NCI-H345 (cell line): ENCODE measurements around the gene TRIB2.

Experiments used
- DNase-seq: peaks from one replicate; lab custom pipeline; 2025; lab: John Stamatoyannopoulos, UW

TRIB2 gene

DNA sequence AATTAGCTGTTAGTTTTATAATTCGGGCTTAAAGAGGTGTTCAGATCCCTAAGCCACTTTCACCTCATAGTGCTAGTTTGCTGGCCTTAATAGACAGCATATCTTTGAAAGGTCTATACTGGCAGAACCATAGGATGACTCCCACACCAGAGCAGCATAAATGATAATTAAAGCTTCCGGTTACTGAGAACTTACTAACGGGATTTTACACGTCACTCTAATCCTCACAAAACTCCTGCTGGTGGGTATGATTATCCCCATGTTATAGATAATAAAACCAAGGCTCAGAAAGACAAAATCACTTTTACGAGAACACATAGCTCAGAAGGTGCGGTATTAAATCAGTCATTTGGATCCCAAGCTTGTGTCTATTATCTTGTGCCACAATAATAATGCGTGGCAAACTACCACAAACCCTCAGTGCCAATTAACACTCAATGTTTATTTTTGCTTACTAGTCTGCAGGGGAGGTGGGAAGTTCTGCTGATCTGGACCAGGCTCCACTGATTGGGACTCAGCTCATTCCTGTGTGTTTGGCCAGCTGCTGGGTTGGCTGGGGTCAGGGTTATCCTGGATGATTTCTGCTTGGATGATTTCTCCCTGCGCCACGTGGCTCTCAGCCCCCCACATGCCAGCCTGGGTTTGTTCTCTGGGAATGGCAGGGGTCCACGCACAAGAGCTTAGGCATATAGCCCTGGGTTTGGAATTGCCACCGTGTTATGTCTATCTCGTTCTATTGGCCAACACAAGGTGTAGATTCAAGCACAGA lies 62.3 kb downstream of the TRIB2 start:
- no peak for DNase-seq

DNA sequence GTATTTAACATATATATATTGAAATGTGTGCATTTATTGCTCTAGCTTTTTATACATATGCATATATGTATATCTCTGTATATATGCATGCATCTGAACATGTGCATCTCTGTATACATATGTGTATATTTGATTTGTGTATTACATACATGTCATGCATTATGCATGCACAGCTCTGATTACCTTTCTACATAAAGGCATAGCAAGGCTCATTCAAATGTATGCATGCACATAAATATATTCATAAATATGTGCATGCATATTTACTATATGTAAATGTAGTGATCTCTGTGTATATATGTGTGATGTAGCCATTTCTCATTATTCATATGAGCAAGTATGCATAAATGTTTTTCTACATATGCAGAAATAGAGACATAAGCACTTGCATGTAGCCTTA lies 64.6 kb downstream of the TRIB2 start:
- no peak for DNase-seq

DNA sequence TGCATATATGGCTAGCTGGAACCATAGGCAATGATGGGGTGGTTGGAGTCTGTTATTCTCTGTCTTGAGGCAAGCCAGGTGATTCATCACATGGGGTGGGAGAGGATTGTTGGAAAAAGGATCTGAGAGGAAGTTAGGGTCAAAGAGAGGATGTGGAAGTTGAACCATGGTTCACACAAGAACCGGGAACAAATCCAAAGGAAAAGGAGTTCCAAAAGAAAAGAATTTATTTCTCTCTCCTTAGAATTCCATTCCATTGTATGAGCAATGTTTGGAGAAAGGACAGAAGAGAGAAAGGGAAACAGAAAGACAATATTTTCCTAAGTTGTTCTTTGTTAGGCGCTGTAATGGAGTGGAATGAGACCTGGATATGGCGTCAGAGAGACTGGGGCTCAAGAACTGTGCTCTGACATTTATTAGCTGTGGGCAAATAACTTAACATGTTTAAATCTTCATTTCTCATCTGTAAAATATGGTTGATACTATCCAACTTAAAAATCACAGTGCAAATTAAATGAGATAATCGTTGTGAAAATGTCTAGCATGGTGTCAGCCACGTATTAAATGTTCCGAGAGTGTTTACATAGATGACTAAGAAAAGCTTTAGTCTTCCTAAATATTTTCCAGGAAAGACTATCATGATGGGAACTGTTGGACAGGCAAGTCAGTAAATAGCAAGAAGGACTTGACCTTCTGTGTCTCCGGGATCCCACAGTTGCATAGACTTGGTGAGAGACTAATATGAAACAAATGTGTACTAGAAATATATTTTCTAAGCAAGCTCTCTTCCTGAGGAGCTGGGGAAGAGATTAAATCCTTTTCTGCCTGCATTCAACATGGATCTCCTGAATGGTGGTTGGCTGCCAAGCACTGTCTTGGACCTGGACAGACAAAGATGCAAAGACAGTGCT lies 71.4 kb downstream of the TRIB2 start:
- DNase-seq, result no peak

DNA sequence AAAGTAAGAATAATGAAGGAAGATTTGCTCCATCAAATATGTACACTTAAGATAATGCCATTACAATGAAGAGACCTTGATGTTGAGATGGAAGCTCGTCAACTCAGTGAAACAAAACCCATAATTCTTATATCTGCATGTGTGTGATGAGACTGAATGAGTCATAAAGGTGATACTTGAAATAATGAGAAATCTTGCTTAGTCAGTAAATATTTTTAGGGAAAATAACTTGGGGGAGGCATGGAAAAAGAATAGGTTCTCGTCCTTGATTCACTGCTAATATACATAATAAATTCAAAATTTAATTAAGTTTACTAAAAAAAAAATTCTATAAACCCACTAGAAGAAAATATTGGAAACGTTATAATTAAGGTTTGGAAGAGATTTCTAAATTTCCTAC lies 75.2 kb downstream of the TRIB2 start:
- DNase-seq, result no peak
